Spinal cord (tissue), 10 donors: ENCODE results near the gene CCDC28B. TPM values are rescaled to one million over a fixed set of nuclear protein-coding genes. Genes with fewer than 3 reads are reported as not detected.

Experiments
- DNase-seq, 6 donors: peaks; one replicate each; pipeline versions ENCODE4 v3.0.0 to v3.0.0-alpha.2; 2013 to 2015; ENCODE audit warnings: low spot score in 6 of 6, low read depth in 4 of 6
- H3K27ac ChIP-seq: one replicate; pipeline ENCODE4 v1.5.1; 2013; ENCODE audit warnings: low read depth, low read length, control low read depth
- H3K27me3 ChIP-seq: one replicate; pipeline ENCODE4 v1.6.1; 2013; ENCODE audit warnings: low read length; ENCODE audit not compliant: control insufficient read depth, insufficient read depth
- H3K36me3 ChIP-seq: one replicate; pipeline ENCODE4 v1.6.1; 2013; ENCODE audit warnings: low read length; ENCODE audit not compliant: control insufficient read depth, insufficient read depth
- H3K4me1 ChIP-seq: one replicate; pipeline ENCODE4 v1.6.1; 2013; ENCODE audit warnings: low read length; ENCODE audit not compliant: control insufficient read depth, insufficient read depth
- H3K4me3 ChIP-seq: one replicate; pipeline ENCODE4 v1.5.1; 2013; ENCODE audit warnings: low read depth, low read length, control low read depth
- H3K9me3 ChIP-seq: one replicate; pipeline ENCODE4 v1.6.1; 2013; ENCODE audit warnings: low read length; ENCODE audit not compliant: control insufficient read depth, insufficient read depth
- WGBS: methylation state at CpG from one replicate; pipeline ENCODE4 v1.1.5; 2013; ENCODE audit warnings: missing lambda C conversion rate; ENCODE audit not compliant: insufficient coverage; 5-methylcytosine and 5-hydroxymethylcytosine counted together
- polyA plus RNA-seq, 2 donors: library from polyadenylated mRNA; unstranded; fragments of 120-200 nt; gene quantifications; one replicate each; pipeline ENCODE4 v1.2.1, GENCODE V29; 2013; ENCODE audit not compliant: insufficient read length in 2 of 2
- total RNA-seq, 2 donors: library from RNA; depleted of rRNA in 1 of 2; stranded (reverse); fragments of 120-200 nt in 1 of 2; fragments of >200 nt in 1 of 2; gene quantifications; one replicate each; pipeline versions ENCODE4 v1.2.3 to v1.2.4, GENCODE V29; 2013 to 2014
- donor health status: healthy.

CCDC28B gene
- total and polyA plus RNA-seq, 4 donors: 23.6 to 82.2 (median 67.8) TPM

DNA sequence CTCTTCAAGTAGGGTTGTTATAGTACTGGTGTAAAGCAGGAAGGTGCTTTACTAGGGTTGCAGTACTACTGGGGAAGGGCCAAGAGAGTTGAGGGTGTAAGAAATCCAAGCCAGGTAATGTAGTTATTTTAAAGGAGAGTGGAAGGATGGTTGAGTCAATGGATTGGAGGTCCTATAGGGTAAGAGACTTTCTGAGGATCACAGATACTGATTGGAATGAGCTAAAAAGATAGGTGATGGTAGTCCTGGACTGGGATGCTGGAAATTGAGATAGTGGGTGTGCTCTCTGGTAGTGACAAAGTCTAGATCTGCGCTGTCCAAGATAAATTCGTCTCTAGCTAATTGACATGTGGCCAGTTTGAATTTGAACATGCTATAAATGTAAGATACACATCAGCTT is 13.9 kb upstream of the CCDC28B start:
- Histone ChIP-seq H3K27me3 (no peaks in the 10 kb centered on the region), H3K9me3 (no peaks in the 10 kb centered on the region), H3K27ac (no peak overlapping the region), H3K4me3 (no peak overlapping the region), H3K36me3 (peaks cover 82% of the 10 kb centered on the region), H3K4me1 (peaks cover 8% of the 10 kb centered on the region)
- DNase-seq: no peak
- WGBS: no CpG with 5 or more reads among the region's 2 CpGs

DNA sequence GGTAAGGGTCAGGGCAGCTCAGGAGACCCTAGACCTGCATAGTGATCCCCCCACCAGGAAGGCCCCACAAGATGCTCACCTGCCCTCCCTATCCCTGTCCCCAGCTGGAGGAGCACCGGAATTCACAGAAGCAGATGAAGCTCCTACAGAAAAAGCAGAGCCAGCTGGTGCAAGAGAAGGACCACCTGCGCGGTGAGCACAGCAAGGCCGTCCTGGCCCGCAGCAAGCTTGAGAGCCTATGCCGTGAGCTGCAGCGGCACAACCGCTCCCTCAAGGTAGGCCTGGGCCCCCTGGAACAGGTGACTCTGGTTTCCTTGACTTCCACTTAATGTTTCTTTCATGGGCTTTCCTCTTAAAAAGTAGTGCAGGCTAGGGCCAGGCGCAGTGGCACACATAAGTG is 12.5 kb upstream of the CCDC28B start:
- DNase-seq: no peak
- 90% methylated on average over 8 of the region's 9 CpGs for WGBS
- Histone ChIP-seq H3K9me3 (no peaks in the 10 kb centered on the region), H3K27me3 (no peaks in the 10 kb centered on the region), H3K36me3 (peaks cover 83% of the 10 kb centered on the region), H3K27ac (no peak overlapping the region), H3K4me1 (no peaks in the 10 kb centered on the region), H3K4me3 (no peak overlapping the region)

DNA sequence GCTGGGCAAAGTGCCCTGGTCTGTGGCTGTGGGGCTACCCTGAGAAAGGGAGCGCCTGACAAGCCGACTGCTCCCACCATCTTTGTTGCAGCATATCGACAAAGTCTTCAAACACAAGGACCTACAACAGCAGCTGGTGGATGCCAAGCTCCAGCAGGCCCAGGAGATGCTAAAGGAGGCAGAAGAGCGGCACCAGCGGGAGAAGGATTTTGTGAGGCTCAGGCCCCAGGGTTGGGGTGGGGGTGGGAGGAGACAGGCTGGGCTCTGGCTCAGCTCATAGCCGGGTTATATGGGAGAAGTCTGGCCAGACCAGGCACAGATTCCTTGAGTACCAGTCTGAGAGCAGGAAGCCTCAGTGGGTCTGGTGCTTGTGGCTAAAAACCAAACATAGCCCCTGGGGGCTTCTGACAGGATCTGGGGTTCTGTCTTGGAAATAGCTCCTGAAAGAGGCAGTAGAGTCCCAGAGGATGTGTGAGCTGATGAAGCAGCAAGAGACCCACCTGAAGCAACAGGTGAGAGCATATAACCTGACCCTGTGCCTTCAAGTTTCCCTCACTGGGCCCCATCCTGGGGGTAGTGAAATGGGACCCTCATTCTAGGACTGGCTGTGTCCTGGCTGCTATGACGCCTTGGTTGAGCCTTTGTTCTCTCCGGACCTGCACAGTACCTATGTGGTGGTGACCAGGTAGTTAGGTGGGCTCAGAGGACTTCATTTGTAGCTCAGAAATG is 8.0 kb upstream of the CCDC28B start:
- DNase-seq: no peak
- 97% methylated on average over 8 of the region's 8 CpGs for WGBS
- H3K36me3 ChIP-seq: peaks cover 92% of the 10 kb centered on the region
- no peak overlapping the region for H3K27ac ChIP-seq
- no peaks in the 10 kb centered on the region for H3K9me3 ChIP-seq
- no peaks in the 10 kb centered on the region for H3K4me1 ChIP-seq
- no peak overlapping the region for H3K4me3 ChIP-seq
- H3K27me3 ChIP-seq: no peaks in the 10 kb centered on the region

DNA sequence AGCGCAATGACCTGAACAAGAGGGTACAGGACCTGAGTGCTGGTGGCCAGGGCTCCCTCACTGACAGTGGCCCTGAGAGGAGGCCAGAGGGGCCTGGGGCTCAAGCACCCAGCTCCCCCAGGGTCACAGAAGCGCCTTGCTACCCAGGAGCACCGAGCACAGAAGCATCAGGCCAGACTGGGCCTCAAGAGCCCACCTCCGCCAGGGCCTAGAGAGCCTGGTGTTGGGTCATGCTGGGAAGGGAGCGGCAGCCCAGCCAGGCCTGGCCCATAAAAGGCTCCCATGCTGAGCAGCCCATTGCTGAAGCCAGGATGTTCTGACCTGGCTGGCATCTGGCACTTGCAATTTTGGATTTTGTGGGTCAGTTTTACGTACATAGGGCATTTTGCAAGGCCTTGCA is 5.4 kb upstream of the CCDC28B start:
- 87% methylated on average over 6 of the region's 6 CpGs for WGBS
- peaks cover 23% of the 10 kb centered on the region for H3K4me1 ChIP-seq
- DNase-seq: no peak
- no peak overlapping the region for H3K4me3 ChIP-seq
- no peaks in the 10 kb centered on the region for H3K9me3 ChIP-seq
- H3K27me3 ChIP-seq: no peaks in the 10 kb centered on the region
- H3K27ac ChIP-seq: no peak overlapping the region
- H3K36me3 ChIP-seq: peaks cover 79% of the 10 kb centered on the region

DNA sequence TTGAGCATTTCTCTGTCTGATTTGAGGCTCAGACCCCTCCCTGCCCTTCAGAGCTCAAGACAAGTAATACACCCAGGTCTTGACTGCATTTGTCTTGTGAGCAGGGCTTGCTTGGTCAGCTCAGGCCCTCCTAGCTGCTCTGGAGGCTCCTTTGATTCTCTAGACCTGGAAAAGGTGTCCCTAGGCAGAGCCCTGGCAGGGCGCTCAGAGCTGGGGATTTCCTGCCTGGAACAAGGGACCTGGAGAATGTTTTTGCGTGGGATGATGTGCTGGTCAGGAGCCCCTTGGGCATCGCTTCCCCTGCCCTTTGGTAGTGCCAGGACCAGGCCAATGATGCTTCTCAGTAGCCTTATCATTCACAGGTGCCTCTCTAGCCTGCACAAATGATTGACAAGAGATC is 4.9 kb upstream of the CCDC28B start:
- 83% methylated on average over 2 of the region's 3 CpGs for WGBS
- no peak overlapping the region for H3K4me3 ChIP-seq
- no peak for DNase-seq
- H3K27ac ChIP-seq: no peak overlapping the region
- H3K4me1 ChIP-seq: peaks cover 29% of the 10 kb centered on the region
- H3K36me3 ChIP-seq: peaks cover 74% of the 10 kb centered on the region
- H3K9me3 ChIP-seq: no peaks in the 10 kb centered on the region
- no peaks in the 10 kb centered on the region for H3K27me3 ChIP-seq

DNA sequence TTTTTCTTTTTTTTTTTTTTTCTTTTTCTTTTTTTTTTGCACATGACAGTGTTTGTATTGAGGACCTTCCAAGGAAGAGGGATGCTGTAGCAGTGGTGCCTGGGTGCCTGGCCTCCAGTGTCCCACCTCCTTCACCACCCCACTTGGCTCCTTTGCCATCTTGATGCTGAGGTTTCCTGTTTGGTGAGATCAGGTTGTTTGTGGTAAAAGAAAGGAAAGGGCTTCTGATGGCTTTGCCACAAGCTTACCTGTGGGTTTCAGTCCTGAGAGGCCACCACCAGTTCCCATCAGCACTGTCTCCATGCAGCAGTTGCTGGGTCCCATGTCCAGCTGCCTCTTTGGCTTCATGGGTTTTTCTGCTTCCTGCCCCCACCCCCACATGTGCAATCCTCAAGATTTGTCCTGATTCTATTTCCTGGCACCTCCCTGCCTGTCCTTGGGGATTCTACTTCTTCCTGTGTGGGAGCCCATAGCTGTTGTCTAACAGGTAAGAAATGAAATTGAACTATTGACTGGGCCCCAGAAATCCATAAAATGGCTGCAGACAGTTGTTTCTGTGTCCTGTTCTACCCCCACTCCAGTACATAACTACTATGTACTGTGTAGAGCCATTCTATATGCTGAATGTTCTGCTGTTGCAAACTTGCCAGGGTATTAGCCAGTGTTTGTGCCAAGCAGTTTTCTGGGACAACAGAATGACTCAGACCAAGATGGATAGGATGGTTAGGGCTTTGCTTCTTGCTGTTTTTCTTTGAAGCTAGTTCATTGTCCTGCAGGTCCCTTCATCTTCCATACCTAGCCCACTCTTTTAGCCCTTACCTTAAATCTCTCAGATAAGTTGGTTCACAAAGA is 4.2 kb upstream of the CCDC28B start:
- no peaks in the 10 kb centered on the region for H3K9me3 ChIP-seq
- H3K4me1 ChIP-seq: peaks cover 33% of the 10 kb centered on the region
- no peak for DNase-seq
- H3K36me3 ChIP-seq: peaks cover 67% of the 10 kb centered on the region
- H3K27me3 ChIP-seq: no peaks in the 10 kb centered on the region
- H3K27ac ChIP-seq: no peak overlapping the region
- no peak overlapping the region for H3K4me3 ChIP-seq

DNA sequence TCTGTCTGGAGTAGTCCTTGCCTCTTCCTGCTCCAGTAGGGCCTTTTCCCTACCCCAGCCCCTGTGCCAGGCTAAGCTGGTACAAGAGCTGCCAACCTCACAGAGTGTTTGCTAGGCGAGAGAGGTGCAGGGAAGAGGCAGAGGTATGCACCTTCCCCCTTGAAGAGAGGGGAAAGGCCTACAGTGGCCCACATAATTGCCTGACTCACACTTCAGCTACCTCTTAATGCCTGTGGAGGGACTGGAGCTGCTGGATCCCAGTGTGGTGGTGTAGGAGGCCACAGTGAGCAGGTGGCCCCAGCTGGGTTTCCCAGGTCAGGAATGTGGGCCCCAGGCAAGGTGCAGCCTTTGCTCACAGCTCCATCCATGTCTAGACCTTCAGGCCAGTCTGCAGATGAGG is 3.3 kb upstream of the CCDC28B start:
- 86% methylated on average over 1 of the region's 1 CpG for WGBS
- no peak for DNase-seq
- H3K27ac ChIP-seq: no peak overlapping the region
- H3K4me1 ChIP-seq: peaks cover 42% of the 10 kb centered on the region
- H3K36me3 ChIP-seq: peaks cover 62% of the 10 kb centered on the region
- no peak overlapping the region for H3K4me3 ChIP-seq
- no peaks in the 10 kb centered on the region for H3K9me3 ChIP-seq
- H3K27me3 ChIP-seq: no peaks in the 10 kb centered on the region

DNA sequence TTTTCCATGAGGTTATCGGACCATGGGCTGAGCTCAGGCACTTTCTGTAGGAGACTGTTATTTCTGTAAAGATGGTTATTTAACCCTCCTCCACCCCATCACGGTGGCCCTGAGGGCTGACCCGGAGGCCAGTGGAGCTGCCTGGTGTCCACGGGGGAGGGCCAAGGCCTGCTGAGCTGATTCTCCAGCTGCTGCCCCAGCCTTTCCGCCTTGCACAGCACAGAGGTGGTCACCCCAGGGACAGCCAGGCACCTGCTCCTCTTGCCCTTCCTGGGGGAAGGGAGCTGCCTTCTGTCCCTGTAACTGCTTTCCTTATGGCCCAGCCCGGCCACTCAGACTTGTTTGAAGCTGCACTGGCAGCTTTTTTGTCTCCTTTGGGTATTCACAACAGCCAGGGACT is 2.6 kb upstream of the CCDC28B start:
- peaks cover 60% of the 10 kb centered on the region for H3K36me3 ChIP-seq
- H3K4me1 ChIP-seq: peaks cover 43% of the 10 kb centered on the region
- WGBS: 58% methylated on average over 5 of the region's 6 CpGs
- H3K9me3 ChIP-seq: no peaks in the 10 kb centered on the region
- no peak overlapping the region for H3K4me3 ChIP-seq
- H3K27ac ChIP-seq: no peak overlapping the region
- DNase-seq: no peak
- no peaks in the 10 kb centered on the region for H3K27me3 ChIP-seq

DNA sequence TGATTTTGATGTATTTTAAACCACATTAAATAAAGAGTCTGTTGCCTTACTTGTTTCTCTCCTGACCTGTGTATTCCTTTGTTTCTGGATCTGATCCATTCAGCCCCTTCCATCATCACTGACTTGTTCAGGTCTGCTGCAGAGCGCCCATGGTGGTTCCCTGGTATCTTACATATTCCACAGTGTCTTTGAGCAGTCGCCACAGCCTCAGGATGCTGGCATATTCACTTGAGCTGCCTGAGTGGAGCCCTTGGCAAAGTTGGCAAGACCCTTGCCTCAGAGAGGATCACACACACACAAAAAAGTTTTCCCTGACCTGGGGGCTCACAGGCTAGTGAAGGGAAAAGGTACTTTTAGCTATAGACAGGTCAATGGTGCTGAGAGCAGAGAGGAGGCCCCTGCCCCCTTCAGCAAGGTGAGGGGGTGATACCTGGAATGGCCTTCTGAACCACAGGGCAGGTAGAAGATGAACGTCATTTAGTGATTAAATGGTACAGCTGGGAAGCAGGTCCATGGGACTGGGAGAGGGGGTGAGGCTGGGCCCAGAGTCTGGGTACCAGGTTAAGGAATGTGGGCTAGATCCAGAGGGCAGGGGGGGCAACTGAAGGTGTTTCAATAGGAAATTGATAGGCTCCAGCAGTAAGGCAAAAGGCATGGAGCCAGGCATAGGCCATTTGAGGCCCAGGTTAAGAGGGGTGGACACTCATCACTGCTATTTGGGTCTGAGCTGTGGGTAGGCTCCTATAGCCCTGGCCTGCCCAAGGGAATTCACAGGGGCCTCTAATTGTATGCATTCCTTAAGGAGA is 2.0 kb upstream of the CCDC28B start:
- Histone ChIP-seq H3K4me1 (peaks cover 43% of the 10 kb centered on the region), H3K36me3 (peaks cover 58% of the 10 kb centered on the region), H3K4me3 (no peak overlapping the region), H3K27ac (no peak overlapping the region), H3K9me3 (no peaks in the 10 kb centered on the region), H3K27me3 (no peaks in the 10 kb centered on the region)
- 90% methylated on average over 3 of the region's 3 CpGs for WGBS
- DNase-seq: no peak
